Activated naive CD4-positive, alpha-beta T cell treated with Interleukin-2 at 50 U/mL for 16 hours (primary cell): Measurements from ENCODE around the gene DHX9.
"Not testable (repeated sequence)": the region's sequence is repeated elsewhere in the genome, so short reads cannot be mapped to it uniquely, and the experiment has no call there.

Source experiments
- DNase-seq: peaks from one replicate; pipeline ENCODE4 v3.0.0-alpha.2; 2020

The DHX9 gene

DNA sequence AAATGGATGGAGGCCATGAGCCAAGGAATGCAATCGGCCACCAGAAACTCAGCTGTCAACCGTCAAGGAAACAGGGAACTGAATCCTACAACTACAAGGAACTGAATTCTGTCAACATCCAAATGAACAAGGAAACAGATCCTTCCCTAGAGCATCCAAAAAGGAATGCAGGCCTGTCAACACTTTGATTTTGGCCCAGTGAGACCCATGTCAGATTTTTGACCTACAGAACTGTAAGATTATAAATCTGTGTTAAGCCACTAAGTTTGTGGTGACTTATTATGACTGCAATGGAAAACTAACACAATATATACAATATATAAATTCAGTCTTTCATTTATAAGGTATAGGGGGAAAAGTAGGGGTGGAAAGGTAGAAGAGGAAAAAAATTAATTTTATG is 58.5 kb downstream of the DHX9 start:
- DNase-seq, result no peak

GRCh38 chr1:182901946-182902345 is 62.8 kb downstream of the DHX9 start:
- DNase-seq, result not testable (repeated sequence)

DNA sequence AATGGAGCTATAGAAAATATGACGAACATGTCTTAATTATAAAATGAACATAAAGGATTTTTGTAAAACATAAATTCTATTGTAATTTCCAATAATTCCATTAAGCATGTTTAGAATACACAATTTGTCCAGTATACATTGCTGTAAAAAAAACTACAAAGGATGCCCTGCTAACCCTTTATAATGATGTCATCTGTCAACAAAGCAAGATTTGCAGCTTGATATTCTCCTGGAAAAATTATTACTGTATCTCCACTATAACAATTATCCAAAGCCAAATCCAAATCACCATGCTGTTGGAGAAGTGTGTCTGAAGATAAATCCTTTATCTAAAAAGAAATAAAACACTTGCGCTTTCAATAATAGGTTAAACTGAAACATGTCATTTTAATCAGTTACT is 66.2 kb downstream of the DHX9 start:
- DNase-seq, result no peak

DNA sequence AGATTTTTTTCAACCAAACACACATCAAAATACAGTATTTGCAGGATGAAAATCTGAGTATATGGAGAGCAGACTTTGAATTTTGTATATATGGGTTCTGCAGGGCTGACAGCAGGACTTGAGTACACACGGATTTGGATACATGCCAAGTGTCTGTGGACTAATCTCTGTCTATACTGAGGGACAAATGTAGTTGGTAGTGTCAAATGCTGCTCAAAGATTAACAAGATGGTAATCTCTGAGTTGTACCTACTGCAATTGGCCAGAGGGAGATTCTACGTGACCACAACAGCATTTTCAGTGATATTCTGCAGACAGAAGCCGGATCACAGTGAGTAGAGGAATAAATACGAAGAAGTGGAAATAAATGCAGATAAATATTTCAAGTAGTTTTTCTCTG is 70.4 kb downstream of the DHX9 start:
- no peak for DNase-seq

DNA sequence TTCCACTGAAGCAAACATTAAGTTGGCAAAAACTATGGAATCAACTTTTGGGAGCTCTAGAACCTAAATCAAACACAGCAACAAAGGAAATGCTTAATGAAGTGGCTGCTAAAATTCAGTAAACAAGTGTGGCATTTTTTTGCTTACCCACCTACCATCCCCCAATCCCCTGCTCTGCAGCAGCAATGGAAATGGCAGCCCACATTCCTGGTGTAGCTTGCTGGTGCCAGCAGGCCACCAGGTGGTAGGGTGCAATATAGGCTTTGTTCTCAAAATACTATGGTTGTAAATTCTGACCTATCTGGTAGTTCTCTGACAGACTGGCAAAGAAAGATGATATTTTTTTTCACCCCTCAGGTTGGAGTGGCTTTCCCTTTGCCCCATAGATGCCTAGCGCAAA is 71.0 kb downstream of the DHX9 start:
- no peak for DNase-seq

DNA sequence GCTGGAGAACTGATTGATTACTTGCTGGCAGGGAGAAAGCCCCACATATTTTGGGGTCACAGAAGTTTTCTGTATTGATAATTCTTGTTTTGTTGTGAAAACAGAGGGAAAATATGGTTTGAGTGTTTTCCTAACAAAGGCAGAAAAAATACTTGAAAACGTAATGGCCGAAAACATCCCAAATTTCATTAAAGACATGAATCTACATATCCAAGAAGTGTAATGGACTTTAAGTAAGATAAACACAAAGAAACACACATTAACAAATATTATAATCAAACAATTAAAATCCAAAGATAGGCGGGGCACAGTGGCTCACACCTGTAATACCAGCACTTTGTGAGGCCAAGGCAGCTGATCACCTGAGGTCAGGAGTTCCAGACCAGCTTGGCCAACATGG is 74.3 kb downstream of the DHX9 start:
- no peak for DNase-seq

DNA sequence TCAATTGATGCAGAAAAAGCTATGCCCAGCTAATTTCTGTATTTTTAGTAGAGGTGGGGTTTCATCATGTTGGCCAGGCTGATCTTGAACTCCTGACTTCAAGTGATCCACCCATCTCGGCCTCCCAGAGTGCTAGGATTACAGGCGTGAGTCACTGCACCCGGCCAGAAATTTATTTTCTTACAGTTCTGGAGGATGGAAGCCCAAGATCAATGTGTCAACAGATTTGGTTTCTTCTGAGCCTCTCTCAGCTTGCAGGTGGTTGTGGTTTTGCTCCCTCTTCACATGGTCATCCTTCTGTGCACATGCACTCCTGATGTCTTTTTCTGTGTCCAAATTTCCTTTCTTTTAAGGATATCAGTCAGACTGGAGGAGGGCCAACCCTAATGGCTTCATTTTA is 78.2 kb downstream of the DHX9 start:
- no peak for DNase-seq

DNA sequence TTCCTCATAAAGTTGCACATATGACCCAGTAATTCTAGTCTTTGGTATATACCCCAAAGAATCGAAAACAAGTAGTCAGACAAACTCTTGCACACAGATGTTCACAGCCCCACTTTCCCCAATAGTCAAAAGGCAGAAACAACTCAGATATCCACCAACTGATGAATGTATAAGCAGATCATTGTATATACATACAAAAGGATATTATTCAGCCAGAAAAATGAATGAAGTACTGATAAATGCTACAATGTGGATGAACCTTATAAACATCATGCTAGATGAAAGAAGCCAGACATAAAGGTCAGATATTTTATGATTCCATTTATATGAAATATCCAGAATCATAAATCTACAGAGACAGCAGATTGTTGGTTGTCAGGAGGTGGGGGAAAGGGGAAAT is 86.5 kb downstream of the DHX9 start:
- no peak for DNase-seq

DNA sequence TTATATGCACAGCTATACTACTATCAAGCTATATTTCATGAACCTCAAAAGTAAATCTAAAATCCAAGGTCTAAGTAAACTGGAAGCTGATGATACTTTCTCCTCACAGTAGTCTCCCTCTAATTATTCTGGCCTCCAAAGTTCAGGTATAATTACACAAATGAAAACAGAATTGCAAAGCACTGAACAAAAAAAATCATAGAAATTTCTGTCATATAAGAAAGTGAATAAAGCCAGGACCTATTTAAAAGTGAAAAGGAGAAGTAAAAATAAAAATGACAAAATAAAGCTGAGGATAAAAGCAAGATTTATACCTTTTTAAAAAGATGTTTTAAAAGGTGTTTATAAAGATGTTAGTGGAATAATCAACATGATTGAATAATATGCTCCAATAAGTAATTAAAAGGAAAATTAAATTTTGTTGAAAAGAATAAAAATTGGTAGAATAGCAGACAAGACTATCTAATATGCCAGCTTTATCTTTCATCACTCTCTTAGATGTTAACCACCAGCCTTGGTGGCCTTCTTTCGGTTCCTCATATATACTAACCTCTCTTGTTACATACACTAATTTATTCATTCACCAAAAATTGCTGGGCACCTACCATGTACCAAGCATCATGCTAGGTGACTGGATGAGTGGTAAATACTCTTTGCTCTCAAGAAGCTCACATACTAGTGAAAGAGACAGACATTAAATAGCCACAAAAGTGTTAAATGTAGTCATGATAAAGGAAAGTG is 88.7 kb downstream of the DHX9 start:
- DNase-seq, result no peak

- no peak for DNase-seq
These were observed 91.8 kb downstream of the DHX9 start for GRCh38 chr1:182930985-182931384.

- no peak for DNase-seq
These were observed 96.6 kb downstream of the DHX9 start for GRCh38 chr1:182935716-182936115.
